Activated gamma-delta T cell treated with anti-CD3 and anti-CD28 coated beads, Interleukin-2, amount 50 U/mL, for 16 hours (primary cell): ENCODE measurements around the gene FZR1.
"Not testable (repeated sequence)": the region's sequence is repeated elsewhere in the genome, so short reads cannot be mapped to it uniquely, and the experiment has no call there.

Experiments used
- DNase-seq: peaks from one replicate; pipeline ENCODE4 v3.0.0-alpha.2; 2020; ENCODE audit warnings: low read depth

The FZR1 gene

GRCh38 chr19:3496392-3497273 lies 9.5 kb upstream of the FZR1 start:
- no peak for DNase-seq

DNA sequence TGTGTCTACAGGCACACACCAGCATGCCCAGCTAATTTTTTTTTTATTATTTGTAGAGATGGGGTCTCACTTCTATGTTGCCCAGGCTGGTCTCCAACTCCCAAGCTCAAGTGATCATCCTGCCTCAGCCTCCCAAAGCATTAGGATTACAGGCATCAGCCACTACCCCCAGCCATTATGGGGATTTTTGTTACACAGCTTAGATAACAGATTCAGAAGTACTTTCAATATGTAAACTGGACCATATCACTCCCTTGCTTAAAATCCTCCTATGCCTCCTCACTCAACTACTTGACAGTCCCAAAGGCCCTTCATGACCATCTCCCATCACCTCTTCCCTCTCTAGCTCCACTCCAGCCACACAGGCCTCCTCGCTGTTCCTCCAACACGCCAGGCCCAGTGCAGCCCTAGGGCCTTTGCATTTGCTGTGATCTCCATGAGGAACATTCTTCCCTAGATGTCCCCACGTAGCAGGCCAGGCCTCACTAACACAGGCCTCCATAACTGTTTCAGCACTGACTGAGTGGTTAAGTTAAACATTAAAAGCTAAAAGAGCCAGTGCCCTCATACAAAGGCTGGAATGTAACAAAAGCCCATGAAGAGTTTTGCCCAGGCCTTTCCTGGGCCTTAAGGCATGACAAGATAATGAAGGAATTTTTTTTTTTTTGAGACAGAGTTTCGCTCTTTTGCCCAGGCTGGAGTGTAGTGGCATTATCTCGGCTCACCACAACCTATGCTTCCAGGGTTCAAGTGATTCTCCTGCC lies 8.2 kb upstream of the FZR1 start:
- no peak for DNase-seq

DNA sequence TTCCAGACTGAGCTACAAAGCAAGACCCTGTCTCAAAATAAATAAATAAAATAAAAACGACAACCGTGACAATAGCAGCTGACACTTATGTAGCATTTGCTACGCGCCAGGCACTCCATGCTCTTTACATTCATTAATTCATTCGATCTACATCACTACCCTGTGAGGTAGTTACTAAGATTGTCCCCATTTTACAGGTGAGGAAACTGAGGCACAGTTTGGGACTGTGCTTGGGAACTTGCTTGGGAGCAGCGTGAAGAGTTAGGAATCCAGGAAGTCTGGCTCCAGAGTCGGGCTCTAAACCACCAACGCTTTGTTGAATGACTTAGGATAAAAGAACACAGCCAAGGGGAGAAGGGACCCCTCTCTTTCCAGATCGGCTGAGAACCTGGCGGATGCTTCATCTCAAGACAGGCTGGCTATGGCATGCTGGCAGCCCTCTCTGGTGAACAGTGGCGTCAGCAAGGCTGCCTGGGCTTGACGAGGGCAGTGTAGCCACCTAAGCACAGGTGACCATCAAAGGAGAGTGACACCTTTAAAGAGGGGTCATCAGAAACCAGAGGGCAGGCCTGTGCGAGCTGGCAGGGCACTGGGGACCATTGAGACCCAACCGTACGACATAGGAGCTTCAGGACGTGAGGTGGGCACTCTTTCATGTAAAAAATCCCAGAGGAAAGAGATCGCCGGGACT lies 6.2 kb upstream of the FZR1 start:
- no peak for DNase-seq

DNA sequence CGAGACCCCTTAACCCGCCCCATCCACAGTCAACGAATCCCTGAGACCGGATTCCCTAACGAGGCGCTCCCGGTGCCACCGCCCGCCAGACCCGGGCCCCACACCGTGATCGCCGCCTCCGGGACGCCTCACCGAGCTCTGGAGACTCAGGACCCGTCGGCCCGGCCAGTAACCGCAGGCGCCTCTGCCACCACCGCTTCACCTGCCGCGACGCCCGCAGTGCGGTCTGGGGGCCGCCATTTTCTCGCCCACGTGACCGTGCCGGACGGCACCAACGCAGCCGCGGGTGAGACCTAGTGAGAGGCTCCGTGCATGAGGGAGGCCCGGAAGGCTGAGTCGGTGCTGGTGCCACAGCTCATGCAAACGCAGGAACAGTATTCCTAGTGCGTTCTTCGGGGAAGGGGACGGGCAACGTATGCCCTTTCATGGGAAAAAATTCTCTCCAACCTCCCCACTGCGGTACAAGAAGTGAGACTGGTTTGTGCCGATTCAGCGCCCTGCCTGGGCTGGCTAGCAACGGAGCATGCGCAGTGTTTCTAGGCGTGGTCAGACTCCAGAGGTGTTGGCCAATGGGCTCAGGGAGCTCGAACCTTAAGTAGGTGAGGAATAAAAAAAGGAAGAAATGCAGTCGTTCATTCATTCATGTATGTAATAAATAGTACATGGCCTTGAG lies 5.5 kb upstream of the FZR1 start, which contains the start of gene DOHH:
Gene DOHH, minus strand, starts transcription at position 246 of the 673 bp plus-strand sequence. CDS start 3,860 bp downstream, outside the sequence.
- peak; percentile 91 for DNase-seq

DNA sequence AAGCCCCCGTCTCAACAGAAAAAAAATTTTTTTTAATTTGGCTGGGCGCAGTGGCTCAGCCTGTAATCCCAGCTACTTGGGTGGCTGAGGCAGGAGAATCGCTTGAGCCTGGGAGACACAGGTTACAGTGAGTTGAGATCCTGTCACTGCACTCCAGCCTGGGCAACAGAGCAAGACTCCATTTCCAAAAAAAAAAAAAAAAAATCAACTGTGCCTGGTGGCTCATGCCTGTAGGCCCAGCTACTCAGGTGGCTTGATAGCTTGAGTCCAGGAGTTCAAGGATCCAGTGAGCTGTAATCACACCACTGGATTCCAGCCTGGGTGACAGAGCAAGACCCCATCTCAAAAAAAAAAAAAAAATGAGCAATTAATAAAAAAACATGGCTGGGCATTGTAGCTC lies 4.3 kb upstream of the FZR1 start:
- no peak for DNase-seq

DNA sequence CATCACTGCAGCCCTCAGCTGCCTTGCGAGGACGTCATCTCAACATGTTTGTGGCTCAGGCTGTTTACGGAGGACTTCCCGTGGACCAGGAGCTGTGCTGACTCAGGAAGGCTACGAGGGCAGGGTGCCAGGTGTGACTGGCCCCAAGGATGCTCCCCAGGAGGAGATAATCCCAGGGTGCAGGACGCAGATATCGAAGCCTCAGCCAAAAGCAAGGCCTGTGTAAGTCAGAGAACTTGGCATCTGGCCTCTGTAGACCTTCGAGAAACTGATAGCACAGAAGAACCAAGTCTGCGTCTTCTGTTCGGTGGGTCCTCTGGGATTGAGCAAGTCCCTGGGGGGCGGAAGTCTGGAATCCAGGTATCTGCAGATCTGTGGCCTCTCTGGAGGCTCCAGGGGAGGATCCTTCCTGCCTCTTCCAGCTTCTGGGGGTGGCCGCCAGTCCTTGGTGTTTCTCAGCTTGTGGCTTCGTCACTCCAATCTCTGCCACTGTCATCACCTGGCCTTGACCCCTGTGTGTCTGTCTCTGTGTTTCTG lies 3.0 kb upstream of the FZR1 start:
- DNase-seq: no peak

DNA sequence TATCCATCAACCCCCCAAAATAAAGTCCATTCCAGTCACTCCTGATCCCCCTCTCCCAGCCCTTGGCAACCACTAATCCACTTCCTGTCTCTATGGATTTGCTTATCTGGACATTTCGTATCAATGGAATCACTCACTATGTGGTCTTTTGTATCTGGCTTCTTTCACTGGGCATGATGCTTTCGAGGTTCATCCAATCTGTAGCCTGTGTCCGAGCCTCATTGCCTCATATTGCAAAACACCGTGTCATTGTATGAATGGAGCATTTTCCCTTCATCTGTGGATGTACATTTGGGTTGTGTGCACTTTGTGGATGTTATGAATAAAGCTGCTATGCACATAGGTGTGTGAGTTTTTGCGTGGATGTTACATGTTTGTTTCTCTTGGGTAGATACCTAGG lies 1.4 kb upstream of the FZR1 start:
- DNase-seq: no peak

DNA sequence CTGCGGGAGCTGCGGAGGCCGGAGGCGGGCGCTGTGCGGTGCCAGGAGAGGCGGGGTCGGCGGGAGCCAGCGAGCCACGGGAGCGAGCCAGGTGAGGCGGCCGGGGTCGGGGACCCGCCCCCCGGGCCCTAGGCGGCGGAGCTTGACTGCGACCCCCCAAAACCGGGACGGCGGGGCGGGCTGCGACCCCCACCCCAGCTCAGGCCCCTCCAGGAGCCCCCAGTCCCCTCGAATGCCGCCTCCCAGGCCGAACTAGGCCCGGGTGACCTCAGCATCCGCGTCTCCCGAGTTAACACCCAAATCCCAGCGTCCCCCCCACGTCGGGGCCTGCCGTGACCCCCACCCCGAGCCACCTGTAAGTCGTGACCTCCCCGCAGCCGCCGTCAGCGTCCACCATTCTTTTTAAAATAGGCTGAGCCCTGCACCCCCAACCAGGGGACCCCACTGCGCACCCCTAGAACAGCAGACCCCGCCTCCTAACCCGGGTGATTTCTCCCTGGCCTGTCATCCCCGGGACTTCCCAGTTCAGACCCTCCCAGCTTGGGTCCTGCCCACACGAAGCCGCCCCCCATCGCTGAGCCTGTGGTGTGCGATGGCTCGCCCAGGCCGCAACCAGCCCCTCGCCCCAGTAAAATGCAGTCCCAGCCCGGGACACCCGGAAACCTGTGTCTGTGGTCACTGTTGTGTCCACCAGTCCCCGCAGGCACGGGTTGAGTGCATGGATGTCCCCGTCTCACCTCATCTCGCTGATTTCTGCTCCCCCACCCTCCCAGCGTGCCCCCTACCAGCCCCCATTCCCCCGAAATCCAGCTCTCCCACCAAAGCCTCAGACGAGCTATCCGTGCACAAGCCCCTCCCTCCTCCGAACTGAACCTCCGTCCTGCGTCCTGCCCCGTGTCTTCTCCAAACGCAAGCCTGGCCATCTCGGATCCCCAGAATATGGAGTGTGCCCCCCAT lies 551 bp downstream of the FZR1 start:
- DNase-seq: no peak

- no peak for DNase-seq
Observed at GRCh38 chr19:3507371-3508120, 1.4 kb downstream of the FZR1 start.

GRCh38 chr19:3508121-3508661 lies 2.1 kb downstream of the FZR1 start:
- not testable (repeated sequence) for DNase-seq

- DNase-seq: no peak
Observed at GRCh38 chr19:3508771-3509535, 2.8 kb downstream of the FZR1 start.

GRCh38 chr19:3509566-3509989 lies 3.5 kb downstream of the FZR1 start:
- DNase-seq: no peak

- DNase-seq: no peak
Observed at GRCh38 chr19:3510727-3511126, 4.6 kb downstream of the FZR1 start.

DNA sequence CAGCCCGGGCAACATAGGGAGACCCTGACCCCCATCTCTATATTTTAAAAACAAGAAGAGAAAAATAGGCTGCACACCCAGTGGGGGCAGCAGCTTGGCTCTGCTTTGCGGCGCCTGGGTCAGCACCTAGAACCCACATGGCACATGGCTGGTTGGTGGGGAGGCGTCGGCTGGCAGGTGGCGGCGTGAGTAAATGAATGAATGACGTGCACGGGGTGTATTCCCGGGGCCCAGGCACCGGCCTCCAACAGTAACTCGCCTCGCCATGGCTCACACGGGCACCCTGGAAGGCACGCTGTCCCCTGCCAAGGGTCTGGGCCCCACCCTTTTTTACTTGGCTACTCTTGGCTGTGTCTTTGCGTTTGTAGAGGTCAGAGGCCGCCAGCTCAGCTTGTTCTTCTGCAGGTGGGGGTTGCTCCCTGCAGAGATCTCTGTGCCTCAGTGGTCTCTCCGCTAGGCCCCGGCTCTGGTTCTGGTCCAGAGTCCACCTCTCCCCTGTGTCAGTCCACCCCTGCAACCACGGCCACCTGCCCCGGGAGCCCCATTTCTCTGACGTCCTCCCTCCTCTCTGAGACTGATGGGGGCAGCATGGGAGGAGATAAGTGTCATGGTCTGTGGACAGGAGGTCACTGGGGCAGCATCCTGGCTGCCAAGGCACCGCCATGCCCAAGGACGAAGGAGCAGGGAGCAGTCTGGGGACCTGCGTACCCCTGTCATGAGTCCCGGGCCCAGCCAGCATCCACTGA lies 5.6 kb downstream of the FZR1 start:
- DNase-seq: no peak

GRCh38 chr19:3512562-3513228 lies 6.6 kb downstream of the FZR1 start:
- no peak for DNase-seq

DNA sequence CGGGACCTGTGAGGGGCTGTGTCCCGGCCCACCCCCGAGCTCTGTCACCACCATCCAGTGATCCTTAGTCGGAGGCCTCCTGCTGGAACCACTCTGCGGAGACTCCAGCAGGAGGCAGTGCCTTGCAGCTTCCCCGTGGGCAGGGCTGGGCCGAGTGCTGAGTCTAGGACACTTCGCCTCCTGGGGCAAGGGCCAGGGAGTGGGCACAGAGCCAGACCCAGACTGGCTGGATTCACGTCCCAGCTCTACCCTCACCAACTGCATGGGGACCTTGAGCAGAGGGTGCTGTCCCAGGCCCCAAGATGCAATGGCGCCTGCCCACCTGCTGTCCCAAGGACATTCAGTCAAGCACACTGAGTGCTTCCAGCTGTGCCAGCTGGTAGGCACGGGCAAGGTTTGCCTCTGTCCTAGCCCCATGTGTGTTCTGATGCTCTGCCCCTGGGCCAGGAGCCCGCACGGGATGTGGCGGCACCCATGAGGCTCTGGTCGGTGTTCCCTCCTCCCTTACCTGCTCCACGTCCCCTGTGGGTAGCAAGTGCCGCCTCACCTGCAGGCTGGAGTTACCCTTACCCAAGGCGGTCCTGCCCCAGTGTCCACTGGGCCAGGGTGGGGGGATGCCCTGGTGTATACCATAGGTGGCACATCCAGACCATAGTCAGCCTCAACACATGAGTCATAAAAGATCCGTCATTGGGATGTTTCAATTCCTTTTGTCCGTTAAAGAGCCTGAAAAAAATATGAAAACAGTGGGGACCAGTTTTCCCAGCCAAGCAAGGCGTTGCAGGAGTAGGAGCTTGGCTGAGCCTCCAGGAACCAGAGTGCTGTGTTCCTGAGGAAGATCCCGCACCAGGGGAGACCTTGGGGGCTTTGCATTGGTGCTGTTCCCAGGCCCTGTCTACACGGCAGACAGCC lies 7.4 kb downstream of the FZR1 start:
- no peak for DNase-seq
